HG03432 (cell line): Measurements from ENCODE around the gene CLIC3.

Experiments used
- ATAC-seq: cut with Tn5 transposase; IDR thresholded peaks from one replicate; pipeline ENCODE4 v1.9.1; 2021; ENCODE audit warnings: mild to moderate bottlenecking, moderate library complexity; ENCODE audit not compliant: unreplicated experiment

CLIC3 gene

GRCh38 chr9:137031904-137032640 lies 35.7 kb upstream of the CLIC3 start, which contains the start of gene FUT7:
FUT7 (minus strand) TSS chr9:137032088; CDS start chr9:137031991, 97 bp downstream.
- no peak for ATAC-seq

- ATAC-seq = no peak
Measured at GRCh38 chr9:137030538-137031527, 34.5 kb upstream of the CLIC3 start.

DNA sequence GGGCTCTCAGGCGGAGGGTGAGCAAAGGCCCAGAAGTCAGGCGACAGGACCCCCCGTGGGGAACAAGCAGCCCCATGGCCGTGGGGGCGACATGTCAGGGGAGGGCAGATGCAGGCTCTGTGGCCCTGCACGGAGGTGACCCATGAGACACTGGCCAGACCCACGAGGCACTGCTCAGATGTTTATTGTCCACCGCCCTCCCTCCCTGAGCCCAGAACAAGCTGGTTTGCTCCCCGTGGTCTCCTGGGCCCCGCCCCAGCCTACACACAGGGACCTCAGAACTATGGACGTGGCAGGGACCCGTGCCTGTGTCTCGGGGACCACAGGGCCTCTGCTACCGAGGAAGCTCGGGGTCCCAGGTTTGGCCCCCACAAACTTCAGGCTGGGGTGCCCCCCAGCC lies 33.6 kb upstream of the CLIC3 start:
- no peak for ATAC-seq

- ATAC-seq = no peak
Measured at GRCh38 chr9:137029058-137029936, 32.9 kb upstream of the CLIC3 start.

DNA sequence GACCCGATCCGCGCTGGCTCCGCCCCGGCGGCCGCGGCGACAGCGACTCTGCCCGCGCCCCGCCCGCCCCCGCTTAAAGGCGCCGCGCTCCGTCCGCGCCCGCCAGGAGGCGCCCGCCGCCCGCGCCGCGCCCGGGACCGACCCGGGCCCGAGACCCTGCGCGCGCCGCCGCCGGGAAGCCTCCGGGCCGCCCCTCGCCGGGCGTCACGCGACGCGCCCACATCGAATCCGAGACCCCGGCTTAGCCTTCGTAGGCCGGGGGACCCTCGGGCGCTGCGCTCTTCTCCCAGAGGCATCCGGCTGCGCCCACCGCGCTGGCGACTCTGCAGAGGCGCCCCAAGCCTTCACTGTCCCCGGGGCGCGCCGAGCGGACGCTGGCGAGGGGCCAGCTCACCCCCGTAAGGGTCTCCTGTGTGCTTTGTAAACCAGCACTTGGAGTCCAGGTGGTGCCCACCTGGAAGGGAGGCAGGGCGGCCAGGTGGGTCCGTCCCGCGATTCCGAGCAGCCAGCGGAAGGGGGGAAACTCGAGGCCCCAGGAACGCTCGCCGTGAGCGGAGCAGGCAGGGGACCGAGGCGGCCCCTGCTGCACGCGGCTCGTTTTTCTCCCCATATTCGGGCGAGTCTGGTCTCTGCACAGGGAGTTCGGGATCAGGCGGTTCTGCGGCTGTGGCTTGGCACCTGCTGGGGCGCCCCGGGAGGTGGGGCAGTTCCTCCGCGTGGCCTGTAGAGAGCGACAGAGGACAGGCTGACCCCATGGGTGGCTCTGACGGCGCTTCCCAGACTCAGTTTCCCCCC lies 32.1 kb upstream of the CLIC3 start:
- peak; percentile 33 for ATAC-seq

GRCh38 chr9:137027369-137028262 lies 31.2 kb upstream of the CLIC3 start, which contains the start of gene ABCA2:
ABCA2 (minus strand) TSS chr9:137028237; CDS start chr9:137028140, 97 bp downstream.
- ATAC-seq = no peak

- no peak for ATAC-seq
Measured at GRCh38 chr9:137026828-137027227, 30.5 kb upstream of the CLIC3 start.

- ATAC-seq = no peak
Measured at GRCh38 chr9:137026384-137026783, 30.0 kb upstream of the CLIC3 start.

- no peak for ATAC-seq
Measured at GRCh38 chr9:137025517-137025966, 29.2 kb upstream of the CLIC3 start.

DNA sequence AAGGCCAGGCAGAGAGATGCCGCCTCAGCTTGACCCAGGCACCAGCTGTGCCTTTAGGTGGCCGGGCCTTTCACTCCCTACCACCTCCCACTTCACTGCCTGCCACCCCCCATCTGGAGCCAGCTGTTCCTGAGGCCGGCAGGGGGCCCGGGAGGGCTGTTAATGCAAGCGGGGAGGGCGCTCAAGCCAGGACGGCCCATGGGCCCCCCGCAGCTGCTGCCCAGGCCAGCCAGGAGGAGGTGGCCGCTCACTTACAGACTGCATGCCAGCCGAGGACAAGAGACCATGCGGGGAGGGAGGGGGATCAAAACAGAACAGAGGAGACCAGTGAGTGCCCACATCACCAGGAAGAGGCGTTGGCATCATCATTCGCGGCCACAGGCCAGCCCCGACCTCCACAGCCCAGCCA lies 27.2 kb upstream of the CLIC3 start:
- ATAC-seq = no peak

DNA sequence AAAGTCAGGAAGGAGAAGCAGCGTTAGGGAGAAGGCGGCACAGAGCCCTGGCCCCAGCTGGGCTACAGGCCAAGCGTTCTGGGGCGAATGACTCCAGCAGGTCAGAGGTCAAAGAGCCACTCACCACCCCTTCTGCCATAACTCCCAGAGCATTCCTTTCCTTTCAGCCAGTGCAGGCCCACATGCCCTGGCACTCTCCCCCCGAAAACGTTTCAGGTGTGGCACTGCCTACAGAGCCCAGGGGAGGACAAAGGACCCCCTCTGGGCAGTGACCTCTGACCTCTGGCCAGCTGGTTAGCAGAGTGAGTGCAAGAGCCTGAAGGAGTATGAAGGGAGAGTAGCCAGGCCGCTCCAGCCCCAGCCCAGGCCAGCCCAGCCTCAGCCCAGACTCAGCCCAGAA lies 26.8 kb upstream of the CLIC3 start:
- ATAC-seq = no peak

- ATAC-seq = no peak
Measured at GRCh38 chr9:137022662-137023008, 26.3 kb upstream of the CLIC3 start.

DNA sequence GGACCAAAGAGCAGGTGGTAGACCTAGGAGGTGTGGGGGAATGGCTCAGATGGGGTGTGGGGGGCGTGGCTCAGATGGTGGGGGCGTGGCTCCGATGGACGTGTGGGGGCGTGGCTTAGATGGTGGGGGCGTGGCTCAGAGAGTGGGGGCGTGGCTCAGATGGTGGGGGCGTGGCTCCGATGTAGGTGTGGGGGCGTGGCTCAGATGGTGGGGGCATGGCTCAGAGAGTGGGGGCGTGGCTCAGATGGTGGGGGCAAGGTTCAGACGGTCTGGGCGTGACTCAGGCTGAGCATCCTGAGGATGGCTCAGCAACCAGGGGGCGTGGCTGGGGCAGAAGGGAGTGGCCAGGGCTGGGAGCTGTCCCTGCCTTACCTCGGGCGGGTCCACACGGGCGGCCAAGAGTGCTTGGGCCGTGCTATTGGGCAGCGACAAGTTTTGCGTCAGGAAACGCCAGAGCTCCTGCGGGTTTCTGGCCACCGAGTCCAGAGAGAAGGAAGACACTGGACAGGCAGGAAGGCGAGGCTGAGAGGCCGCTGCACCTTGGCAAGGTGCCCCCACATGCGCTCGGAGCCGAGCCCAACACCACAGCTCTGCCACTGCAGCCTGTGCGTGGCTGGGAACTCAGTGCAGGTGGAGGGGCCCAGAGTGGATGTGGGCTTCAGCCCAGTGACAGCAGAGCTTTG lies 25.8 kb upstream of the CLIC3 start:
- ATAC-seq = no peak

GRCh38 chr9:137021568-137021978 lies 25.2 kb upstream of the CLIC3 start:
- ATAC-seq = no peak

DNA sequence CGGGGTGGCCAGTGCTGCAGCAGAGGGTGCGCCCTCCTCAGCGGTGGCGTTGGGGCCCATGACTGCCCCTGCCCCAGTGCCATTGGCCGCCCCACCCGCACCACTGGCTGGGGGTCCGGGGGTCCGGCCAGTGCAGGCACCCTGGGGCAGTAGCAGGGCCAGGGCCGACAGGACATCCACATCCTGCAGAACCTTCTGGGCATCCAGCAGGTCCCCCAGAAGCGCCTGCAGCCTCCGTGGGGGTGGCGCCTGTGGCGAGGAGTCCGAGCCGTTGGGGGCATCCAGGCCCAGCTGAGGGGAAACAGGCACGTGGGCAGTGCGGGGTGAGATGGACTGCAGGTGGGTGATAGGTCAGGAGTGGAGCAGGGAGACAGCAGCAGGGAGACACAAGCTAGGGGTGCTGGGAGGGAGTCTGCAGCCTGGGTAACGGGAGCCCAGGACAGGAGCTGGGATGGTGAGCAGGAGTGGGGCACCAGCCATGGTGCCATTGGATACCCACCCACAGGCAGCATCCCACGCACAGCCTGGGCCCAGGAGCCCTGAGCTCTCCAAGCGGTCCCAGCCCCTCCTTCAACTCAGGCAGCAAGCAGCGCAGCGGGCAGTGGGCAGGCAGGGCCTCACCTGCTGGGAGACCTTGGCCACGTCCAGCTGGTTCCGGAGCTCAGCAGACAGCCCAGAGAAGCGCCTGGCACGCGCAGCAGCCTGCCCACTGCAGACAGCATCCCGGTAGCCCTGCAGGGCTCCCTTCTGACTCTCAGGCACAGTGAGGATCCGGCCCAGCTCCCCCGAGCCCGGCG lies 24.6 kb upstream of the CLIC3 start:
- no peak for ATAC-seq

- ATAC-seq = no peak
Measured at GRCh38 chr9:137019891-137020683, 23.7 kb upstream of the CLIC3 start.
